Ovary (tissue), 9 donors: ENCODE results near the gene ALDH1A3. TPM values are rescaled to one million over a fixed set of nuclear protein-coding genes. Genes with fewer than 3 reads are reported as not detected.

Source experiments
- DNase-seq, 5 donors: peaks; one replicate each; pipeline ENCODE4 v3.0.0-alpha.2; 2019 to 2020
- H3K27ac ChIP-seq, 2 donors: fragments of 200-600 bp; one replicate each; pipeline versions ENCODE4 v1.5.1 to v1.8.0; 2019 to 2022
- H3K27me3 ChIP-seq: fragments of 200-600 bp; one replicate; pipeline ENCODE4 v1.8.0; 2022
- H3K36me3 ChIP-seq: fragments of 200-600 bp; sonication (generic); one replicate; pipeline ENCODE4 v1.5.1; 2019
- H3K4me1 ChIP-seq: one replicate; pipeline ENCODE4 v1.8.1; 2013; ENCODE audit warnings: mild to moderate bottlenecking, moderate library complexity; ENCODE audit not compliant: insufficient read depth
- H3K4me3 ChIP-seq: fragments of 200-600 bp; sonication (generic); one replicate; pipeline ENCODE4 v1.5.1; 2017
- H3K9me3 ChIP-seq, 2 donors: fragments of 200-600 bp in 1 of 2; sonication (generic) in 1 of 2; one replicate each; pipeline versions ENCODE4 v1.5.1 to v1.8.1; 2013 to 2019; ENCODE audit warnings: mild to moderate bottlenecking in 1 of 2, moderate library complexity in 1 of 2
- EP300 ChIP-seq: sonication (generic); formaldehyde crosslinking; IDR thresholded peaks from one replicate; pipeline ENCODE4 v1.6.1; 2017; ENCODE audit warnings: antibody characterized with exemption
- POLR2A ChIP-seq: fragments of 450-650 bp; IDR thresholded peaks from one replicate; pipeline ENCODE4 v1.6.1; 2017; ENCODE audit warnings: antibody characterized with exemption, mild to moderate bottlenecking, moderate library complexity
- WGBS, 3 donors: extraction: QIAGEN DNeasy Blood & Tissue Kit in 1 of 3; methylation state at CpG; one replicate each; pipeline versions ENCODE4 v1.1.5 to v1.1.7; 2013 to 2017; 5-methylcytosine and 5-hydroxymethylcytosine counted together
- intact Hi-C, 4 donors: fragments of 100-400 bp; cut with DNase I; formaldehyde crosslinking; loops; one replicate each; pipeline versions ENCODE4 v1.11.0 to v1.15.1; 2022 to 2023
- polyA plus RNA-seq, 2 donors: library from polyadenylated mRNA; stranded (reverse); fragments of 200-250 nt in 1 of 2; fragments of 350-450 nt in 1 of 2; fragmentation: Illumina TruSeq in 1 of 2; extraction: RNeasy Lipid Tissue Mini Kit (QIAGEN cat#74804) in 1 of 2; gene quantifications; one replicate each; pipeline ENCODE4 v1.2.3, GENCODE V29; 2013 to 2014
- total RNA-seq, 7 donors: library from RNA; depleted of rRNA in 2 of 7; stranded (reverse); fragments of >200 nt in 2 of 7; fragmentation: NEBNext Ultra II Directional in 3 of 7; extraction: Animal tissue kit (Norgen Biotek cat#: 25700) in 3 of 7; gene quantifications; one replicate each; pipeline versions ENCODE4 v1.1.0 to v1.2.4, GENCODE V29; 2016 to 2023
- TF ChIP-seq, protein P1 (sequence below), 3 donors: fragments of 450-650 bp in 2 of 3; fragments of 200-600 bp in 1 of 3; IDR thresholded peaks; one replicate each; pipeline versions ENCODE4 v1.5.1 to v1.8.0; 2016 to 2022; ENCODE audit warnings: antibody characterized with exemption in 3 of 3, mild to moderate bottlenecking in 1 of 3
- donor health status: DM: no; HTN: no; CAD: no; lungs with moderate emphysema.
- donor health status: DM: no; HTN: no; CAD: no.
- donor health status: Bipolar disorder and iron deficiency.
- donor health status: DM: yes; HTN: yes; CAD: no.
- donor health status: DM: no; HTN: no; CAD: no.
- donor health status: DM: yes; HTN: yes; CAD: no.

ALDH1A3 gene
- total and polyA plus RNA-seq, 9 donors: 2.2 to 73.2 (median 9.9) TPM

DNA sequence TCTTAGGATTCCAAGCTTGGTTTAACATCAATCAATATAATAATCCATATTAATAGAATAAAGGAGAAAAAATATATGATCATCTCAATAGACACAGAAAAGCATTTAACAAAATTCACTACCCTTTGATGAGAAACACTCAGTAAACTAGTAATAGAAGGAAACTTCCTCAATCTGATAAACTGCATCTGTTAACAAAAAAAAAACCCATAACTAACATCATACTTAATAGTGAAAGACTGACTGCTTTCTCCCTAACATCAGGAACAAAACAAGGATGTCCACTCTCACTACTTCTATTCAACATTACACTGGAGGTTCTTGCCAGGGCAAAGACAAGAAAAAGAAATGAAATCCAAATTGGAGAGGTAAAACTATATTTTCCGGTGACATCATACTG lies 70.1 kb downstream of the ALDH1A3 start:
- intact Hi-C loops: no loop called here
- Histone ChIP-seq H3K9me3 (no peaks in the 10 kb centered on the region), H3K4me1 (no peaks in the 10 kb centered on the region), H3K27ac (no peak overlapping the region), H3K36me3 (no peaks in the 10 kb centered on the region), H3K27me3 (no peaks in the 10 kb centered on the region), H3K4me3 (no peak overlapping the region)
- no peak for DNase-seq
- 98 to 100% (median 99%) methylated on average over 1 of the region's 1 CpG for WGBS, 3 donors
- TF ChIP-seq, protein P1, sequence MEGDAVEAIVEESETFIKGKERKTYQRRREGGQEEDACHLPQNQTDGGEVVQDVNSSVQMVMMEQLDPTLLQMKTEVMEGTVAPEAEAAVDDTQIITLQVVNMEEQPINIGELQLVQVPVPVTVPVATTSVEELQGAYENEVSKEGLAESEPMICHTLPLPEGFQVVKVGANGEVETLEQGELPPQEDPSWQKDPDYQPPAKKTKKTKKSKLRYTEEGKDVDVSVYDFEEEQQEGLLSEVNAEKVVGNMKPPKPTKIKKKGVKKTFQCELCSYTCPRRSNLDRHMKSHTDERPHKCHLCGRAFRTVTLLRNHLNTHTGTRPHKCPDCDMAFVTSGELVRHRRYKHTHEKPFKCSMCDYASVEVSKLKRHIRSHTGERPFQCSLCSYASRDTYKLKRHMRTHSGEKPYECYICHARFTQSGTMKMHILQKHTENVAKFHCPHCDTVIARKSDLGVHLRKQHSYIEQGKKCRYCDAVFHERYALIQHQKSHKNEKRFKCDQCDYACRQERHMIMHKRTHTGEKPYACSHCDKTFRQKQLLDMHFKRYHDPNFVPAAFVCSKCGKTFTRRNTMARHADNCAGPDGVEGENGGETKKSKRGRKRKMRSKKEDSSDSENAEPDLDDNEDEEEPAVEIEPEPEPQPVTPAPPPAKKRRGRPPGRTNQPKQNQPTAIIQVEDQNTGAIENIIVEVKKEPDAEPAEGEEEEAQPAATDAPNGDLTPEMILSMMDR (IDR thresholded peaks at IDR 0.05): no peak
- no peak for TF ChIP-seq EP300
- no peak for TF ChIP-seq POLR2A

DNA sequence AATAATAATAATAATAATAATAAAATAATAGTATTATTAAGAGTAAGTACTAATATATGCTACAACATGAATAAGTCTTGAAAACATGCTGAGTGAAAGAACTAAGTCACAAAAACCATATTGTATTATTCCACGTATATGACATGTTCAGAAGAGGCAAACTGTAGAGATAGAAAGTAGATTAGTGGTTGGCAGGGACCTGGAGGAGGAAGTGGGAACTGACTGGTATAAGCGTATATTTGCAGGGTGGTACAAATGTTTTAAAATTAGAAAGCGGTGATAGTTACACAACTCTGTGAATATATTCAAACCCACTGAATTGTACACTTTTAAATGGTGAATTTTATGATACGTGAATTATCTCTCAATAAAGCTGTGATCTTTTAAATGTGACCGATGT lies 72.3 kb downstream of the ALDH1A3 start:
- no peak overlapping the region for H3K4me3 ChIP-seq
- TF ChIP-seq EP300: no peak
- TF ChIP-seq POLR2A: no peak
- TF ChIP-seq, protein P1 (IDR thresholded peaks at IDR 0.05): no peak
- no peak for DNase-seq
- intact Hi-C loops: no loop called here
- no peaks in the 10 kb centered on the region for H3K36me3 ChIP-seq
- H3K9me3 ChIP-seq: no peaks in the 10 kb centered on the region
- WGBS, 3 donors: 92 to 95% (median 94%) methylated on average over 5 of the region's 5 CpGs
- H3K4me1 ChIP-seq: no peaks in the 10 kb centered on the region
- H3K27me3 ChIP-seq: no peaks in the 10 kb centered on the region
- no peak overlapping the region for H3K27ac ChIP-seq

DNA sequence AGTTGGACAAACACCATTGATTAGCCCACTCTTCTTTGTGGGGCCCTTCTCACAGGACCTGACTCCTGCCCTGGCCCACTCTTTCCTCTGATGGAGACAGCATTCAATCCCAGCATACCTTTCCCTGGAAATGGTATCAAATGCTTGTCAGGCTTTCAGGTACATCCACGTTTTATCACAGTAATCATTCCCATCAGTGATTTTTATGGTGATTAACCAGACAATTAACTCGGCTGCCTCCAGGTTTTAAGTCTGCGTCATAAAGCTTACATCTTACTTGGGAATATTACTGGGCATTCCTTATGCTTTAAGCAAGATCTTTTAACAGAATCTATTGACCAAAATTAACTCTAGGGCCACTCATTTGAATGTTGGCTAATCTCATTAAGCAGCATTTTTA lies 72.9 kb downstream of the ALDH1A3 start:
- intact Hi-C loops: no loop called here
- Histone ChIP-seq H3K27ac (no peak overlapping the region), H3K4me1 (no peaks in the 10 kb centered on the region), H3K36me3 (no peaks in the 10 kb centered on the region), H3K9me3 (no peaks in the 10 kb centered on the region), H3K27me3 (no peaks in the 10 kb centered on the region), H3K4me3 (no peak overlapping the region)
- TF ChIP-seq EP300: no peak
- 86 to 88% (median 88%) methylated on average over 3 of the region's 3 CpGs for WGBS, 3 donors
- DNase-seq: no peak

DNA sequence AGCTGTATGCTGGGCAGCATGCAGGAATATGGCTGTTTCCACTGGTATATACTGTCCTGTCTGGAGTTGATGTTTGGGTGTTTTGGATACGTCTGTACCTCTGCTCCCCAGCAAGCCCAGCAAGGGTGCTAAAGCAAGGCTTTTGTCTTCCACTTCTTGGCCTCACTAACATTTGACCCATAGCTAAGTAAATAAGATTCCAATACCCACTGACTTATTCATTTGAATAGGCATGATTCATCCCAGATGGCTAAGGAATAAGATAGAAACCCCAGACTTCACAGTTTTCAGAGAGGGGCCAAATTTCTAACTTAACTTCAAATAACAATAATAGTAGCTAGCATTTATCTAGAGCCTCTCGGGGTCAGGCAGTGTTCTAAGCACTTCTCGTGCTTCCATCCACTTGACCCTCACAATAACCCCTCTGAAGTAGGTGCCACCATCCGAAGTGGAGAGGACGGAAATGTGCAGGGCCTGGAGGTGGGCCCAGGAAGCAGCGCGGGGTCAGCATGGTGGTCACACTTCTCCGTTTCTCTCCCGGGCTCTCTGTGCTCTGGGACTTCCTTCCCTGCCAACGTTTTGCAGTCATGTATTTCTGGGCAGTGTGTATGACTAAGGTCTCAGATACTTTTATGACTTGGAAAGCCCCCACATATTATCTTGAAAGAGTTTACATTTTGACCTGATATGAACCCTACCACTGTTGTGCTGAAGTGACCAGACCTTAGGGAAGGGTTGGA lies 78.9 kb downstream of the ALDH1A3 start:
- intact Hi-C loops: no loop called here
- 42 to 51% (median 45%) methylated on average over 10 of the region's 10 CpGs for WGBS, 3 donors
- no peak for TF ChIP-seq POLR2A
- no peak for TF ChIP-seq EP300
- TF ChIP-seq, protein P1 (IDR thresholded peaks at IDR 0.05): no peak
- no peak overlapping the region for H3K4me3 ChIP-seq
- H3K4me1 ChIP-seq: peaks cover 4% of the 10 kb centered on the region
- no peaks in the 10 kb centered on the region for H3K27me3 ChIP-seq
- no peak for DNase-seq
- H3K27ac ChIP-seq: no peak overlapping the region
- no peaks in the 10 kb centered on the region for H3K9me3 ChIP-seq
- H3K36me3 ChIP-seq: no peaks in the 10 kb centered on the region
